HG03520 (cell line): ENCODE measurements around the gene ANKRD11.
"Not testable (repeated sequence)": the region's sequence is repeated elsewhere in the genome, so short reads cannot be mapped to it uniquely, and the experiment has no call there.

Source experiments
- ATAC-seq: cut with Tn5 transposase; IDR thresholded peaks from one replicate; pipeline ENCODE4 v1.9.1; 2021; ENCODE audit warnings: mild to moderate bottlenecking, moderate library complexity; ENCODE audit not compliant: unreplicated experiment

Gene ANKRD11

GRCh38 chr16:89410322-89410721 is 80.0 kb downstream of the ANKRD11 start:
- no peak for ATAC-seq

GRCh38 chr16:89409161-89409711 is 81.1 kb downstream of the ANKRD11 start:
- no peak for ATAC-seq

GRCh38 chr16:89408315-89408714 is 82.0 kb downstream of the ANKRD11 start:
- no peak for ATAC-seq

GRCh38 chr16:89407925-89408300 is 82.4 kb downstream of the ANKRD11 start:
- no peak for ATAC-seq

GRCh38 chr16:89407282-89407924 is 83.0 kb downstream of the ANKRD11 start:
- ATAC-seq, result no peak

GRCh38 chr16:89406277-89406888 is 84.0 kb downstream of the ANKRD11 start:
- no peak for ATAC-seq

- no peak for ATAC-seq
These were observed 85.8 kb downstream of the ANKRD11 start for GRCh38 chr16:89404561-89404960.

GRCh38 chr16:89402962-89403361 is 87.4 kb downstream of the ANKRD11 start:
- ATAC-seq, result no peak

- ATAC-seq, result no peak
These were observed 88.5 kb downstream of the ANKRD11 start for GRCh38 chr16:89401641-89402445.

- ATAC-seq, result no peak
These were observed 89.2 kb downstream of the ANKRD11 start for GRCh38 chr16:89401205-89401604.

GRCh38 chr16:89400740-89401139 is 89.6 kb downstream of the ANKRD11 start:
- ATAC-seq, result no peak

- no peak for ATAC-seq
These were observed 91.4 kb downstream of the ANKRD11 start for GRCh38 chr16:89398924-89399323.

GRCh38 chr16:89397331-89397861 is 93.0 kb downstream of the ANKRD11 start:
- no peak for ATAC-seq

GRCh38 chr16:89396156-89396555 is 94.2 kb downstream of the ANKRD11 start:
- no peak for ATAC-seq

- ATAC-seq, result no peak
These were observed 94.9 kb downstream of the ANKRD11 start for GRCh38 chr16:89395150-89396142.

- ATAC-seq, result no peak
These were observed 96.5 kb downstream of the ANKRD11 start for GRCh38 chr16:89393738-89394406.

GRCh38 chr16:89392881-89393737 is 97.3 kb downstream of the ANKRD11 start:
- no peak for ATAC-seq

- ATAC-seq, result not testable (repeated sequence)
These were observed 100.2 kb downstream of the ANKRD11 start for GRCh38 chr16:89390224-89390583.
